Pancreas (tissue), 10 donors: ENCODE measurements around the gene BEGAIN. TPM values are rescaled to one million over a fixed set of nuclear protein-coding genes. Genes with fewer than 3 reads are reported as not detected.

Experiments used
- ATAC-seq, 4 donors: fragments of 200-7000 bp; cut with Tn5 transposase; one replicate each; pipeline versions ENCODE4 v1.8.0 to v1.9.1; 2020; ENCODE audit warnings: mild to moderate bottlenecking in 4 of 4, moderate library complexity in 4 of 4
- DNase-seq, 6 donors: peaks; one replicate each; pipeline ENCODE4 v3.0.0-alpha.2; 2020
- FAIRE-seq: peaks from 2 replicates; lab custom pipeline; 2012; peaks lifted over from hg19 to GRCh38; lab: Jason Lieb, UNC
- H3K27ac ChIP-seq, 4 donors: fragments of 200-600 bp; sonication (generic); 1 replicate in 3 of 4; 2 replicates in 1 of 4; pipeline versions ENCODE4 v1.5.0 to v1.8.0; 2020
- H3K27me3 ChIP-seq, 4 donors: fragments of 200-600 bp; one replicate each; pipeline ENCODE4 v1.8.0; 2021
- H3K36me3 ChIP-seq, 3 donors: fragments of 200-600 bp; sonication (generic) in 1 of 3; one replicate each; pipeline versions ENCODE4 v1.5.0 to v1.8.0; 2020 to 2021
- H3K4me1 ChIP-seq, 3 donors: fragments of 200-600 bp; one replicate each; pipeline ENCODE4 v1.8.0; 2021
- H3K4me3 ChIP-seq, 4 donors: fragments of 200-600 bp; sonication (generic) in 2 of 4; one replicate each; pipeline versions ENCODE4 v1.5.0 to v1.8.0; 2020 to 2021
- H3K9me3 ChIP-seq, 4 donors: fragments of 200-600 bp; one replicate each; pipeline ENCODE4 v1.8.0; 2021
- WGBS, 2 donors: extraction: QIAGEN DNeasy Blood & Tissue Kit; methylation state at CpG; one replicate each; pipeline ENCODE4 v1.1.7; 2013; 5-methylcytosine and 5-hydroxymethylcytosine counted together
- intact Hi-C, 3 donors: fragments of 100-400 bp; cut with DNase I; formaldehyde crosslinking; loops; one replicate each; pipeline versions ENCODE4 v1.11.1 to v1.14.2; 2022
- polyA plus RNA-seq, 2 donors: library from polyadenylated mRNA; stranded (reverse); fragments of 200-250 nt; gene quantifications; one replicate each; pipeline ENCODE4 v1.2.3, GENCODE V29; 2013
- total RNA-seq, 6 donors: library from RNA; stranded (reverse); fragmentation: NEBNext Ultra II Directional in 4 of 6; extraction: Animal tissue kit (Norgen Biotek cat#: 25700) in 4 of 6; gene quantifications; one replicate each; pipeline versions ENCODE4 v1.2.1 to v1.2.4, GENCODE V29; 2021 to 2023
- TF ChIP-seq, protein P1 (sequence below), 4 donors: fragments of 200-600 bp; sonication (generic) in 3 of 4; IDR thresholded peaks; one replicate each; pipeline versions ENCODE4 v1.5.0 to v1.8.0; 2021; ENCODE audit warnings: antibody characterized with exemption in 4 of 4
- donor health status: healthy with polysubstance abuse.
- donor health status: DM: no; HTN: no; CAD: no; lungs with moderate emphysema.
- donor health status: DM: no; HTN: no; CAD: no.
- donor health status: control.
- donor health status: control.
- donor health status: Bipolar disorder and iron deficiency.
- donor health status: DM: yes; HTN: yes; CAD: no.
- donor health status: DM: no; HTN: no; CAD: no.
- donor health status: DM: no; HTN: no; CAD: no.
- donor health status: DM: yes; HTN: yes; CAD: no.

BEGAIN gene
- total and polyA plus RNA-seq, 8 donors = 9.1 to 32.2 (median 15.4) TPM

DNA sequence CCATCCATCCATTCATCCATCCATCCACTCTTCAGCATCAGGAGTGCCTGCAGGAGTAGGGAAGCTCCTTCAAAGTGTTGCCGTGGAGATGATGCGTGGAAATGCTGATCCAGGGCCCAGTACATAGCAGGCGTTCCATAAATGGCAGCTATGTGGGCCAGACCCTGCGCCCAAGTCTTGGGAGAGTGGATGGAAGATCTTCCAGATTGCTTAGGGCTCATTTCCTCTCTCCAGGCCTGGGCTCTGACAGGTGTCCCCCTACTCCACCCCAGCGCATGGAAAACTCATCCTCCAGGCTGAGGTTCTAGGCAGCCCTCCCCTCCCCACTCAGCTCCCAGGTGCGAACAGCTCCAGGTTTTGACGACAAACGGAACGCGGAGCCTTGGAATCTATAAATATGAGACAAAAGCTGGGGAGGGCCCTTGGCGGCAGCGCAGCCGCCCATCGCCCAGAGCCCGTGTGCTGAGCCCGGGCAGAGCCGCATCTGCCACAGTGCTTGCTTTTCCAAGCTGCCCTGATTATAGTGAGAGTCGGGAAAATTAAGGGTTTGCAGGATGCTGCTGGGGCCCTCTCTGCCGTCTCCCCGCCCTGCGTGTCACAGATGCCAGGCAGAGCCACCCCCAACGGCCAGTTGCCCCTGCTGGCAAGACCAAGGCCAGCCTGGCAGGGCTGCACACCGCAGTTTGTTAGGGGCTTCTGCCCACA is 1.6 kb downstream of the BEGAIN start:
- ATAC-seq (no peak), DNase-seq (peak in 2 of 6 donors; percentile 42 to 69), FAIRE-seq (no peak)
- no peaks in the 10 kb centered on the region for H3K9me3 ChIP-seq
- H3K4me3 ChIP-seq = no peak overlapping the region
- no peaks in the 10 kb centered on the region for H3K27me3 ChIP-seq
- peaks cover 0 to 4% (median 0%) of the 10 kb centered on the region in 3 donors for H3K4me1 ChIP-seq
- H3K27ac ChIP-seq = no peak overlapping the region
- 90 to 91% methylated on average over 23 of the region's 23 CpGs for WGBS, 2 donors
- intact Hi-C loops = no loop called here
- H3K36me3 ChIP-seq = no peaks in the 10 kb centered on the region
- TF ChIP-seq, protein P1, sequence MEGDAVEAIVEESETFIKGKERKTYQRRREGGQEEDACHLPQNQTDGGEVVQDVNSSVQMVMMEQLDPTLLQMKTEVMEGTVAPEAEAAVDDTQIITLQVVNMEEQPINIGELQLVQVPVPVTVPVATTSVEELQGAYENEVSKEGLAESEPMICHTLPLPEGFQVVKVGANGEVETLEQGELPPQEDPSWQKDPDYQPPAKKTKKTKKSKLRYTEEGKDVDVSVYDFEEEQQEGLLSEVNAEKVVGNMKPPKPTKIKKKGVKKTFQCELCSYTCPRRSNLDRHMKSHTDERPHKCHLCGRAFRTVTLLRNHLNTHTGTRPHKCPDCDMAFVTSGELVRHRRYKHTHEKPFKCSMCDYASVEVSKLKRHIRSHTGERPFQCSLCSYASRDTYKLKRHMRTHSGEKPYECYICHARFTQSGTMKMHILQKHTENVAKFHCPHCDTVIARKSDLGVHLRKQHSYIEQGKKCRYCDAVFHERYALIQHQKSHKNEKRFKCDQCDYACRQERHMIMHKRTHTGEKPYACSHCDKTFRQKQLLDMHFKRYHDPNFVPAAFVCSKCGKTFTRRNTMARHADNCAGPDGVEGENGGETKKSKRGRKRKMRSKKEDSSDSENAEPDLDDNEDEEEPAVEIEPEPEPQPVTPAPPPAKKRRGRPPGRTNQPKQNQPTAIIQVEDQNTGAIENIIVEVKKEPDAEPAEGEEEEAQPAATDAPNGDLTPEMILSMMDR (IDR thresholded peaks at IDR 0.05) = no peak

DNA sequence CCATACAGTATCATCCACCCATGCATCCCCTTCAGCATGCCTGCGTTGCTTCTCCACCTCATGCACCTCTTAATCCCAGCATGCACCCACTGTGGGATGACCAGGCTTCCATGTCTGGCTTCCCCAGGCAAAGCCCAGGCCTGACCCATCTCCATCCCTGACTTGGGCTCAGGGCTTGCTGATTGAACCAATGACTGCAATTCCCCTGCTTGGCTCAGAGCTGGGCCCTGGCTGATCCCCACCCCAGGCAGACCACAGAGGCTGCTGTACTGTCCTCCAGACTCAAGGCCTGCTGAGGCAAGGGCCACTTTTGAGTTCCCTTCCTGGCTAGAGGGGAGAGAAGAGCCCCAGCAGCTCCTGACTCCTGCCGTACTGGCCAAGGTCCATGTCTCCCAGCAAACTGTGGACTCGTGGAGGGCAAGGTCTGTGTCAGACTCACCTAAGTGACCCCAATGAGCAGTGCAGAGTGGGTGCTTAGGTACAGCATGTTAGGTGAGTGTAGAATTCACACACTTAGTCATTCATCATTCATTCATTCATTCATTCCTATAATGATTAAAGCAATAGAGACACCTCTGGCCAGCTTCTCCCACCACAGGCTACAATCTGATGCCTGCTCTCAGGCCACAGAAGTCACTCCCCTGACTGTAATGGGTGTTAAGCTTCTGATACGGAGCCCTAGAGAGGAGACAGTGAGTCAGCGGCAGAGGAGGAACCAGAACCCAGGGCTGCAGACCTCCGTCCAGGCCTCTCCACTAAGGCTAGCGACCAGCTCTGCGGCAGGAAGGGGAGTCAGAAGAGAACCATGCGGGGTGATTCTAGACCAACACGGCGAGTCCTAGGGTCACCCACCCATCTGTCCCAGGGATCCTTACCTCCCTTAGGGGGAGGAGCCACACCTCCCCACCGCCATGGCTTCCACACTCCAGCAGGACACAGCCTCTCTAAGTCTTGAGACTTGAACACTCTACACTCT is 2.9 kb downstream of the BEGAIN start:
- no peak overlapping the region for H3K4me3 ChIP-seq
- FAIRE-seq (no peak), DNase-seq (peak in 2 of 6 donors; percentile 31 to 35), ATAC-seq (no peak)
- intact Hi-C loops = no loop called here
- no peak overlapping the region for H3K27ac ChIP-seq
- 88% methylated on average over 12 of the region's 12 CpGs for WGBS, 2 donors
- no peaks in the 10 kb centered on the region for H3K36me3 ChIP-seq
- H3K27me3 ChIP-seq = no peaks in the 10 kb centered on the region
- TF ChIP-seq, protein P1 (IDR thresholded peaks at IDR 0.05) = no peak
- peaks cover 0 to 4% (median 0%) of the 10 kb centered on the region in 3 donors for H3K4me1 ChIP-seq
- no peaks in the 10 kb centered on the region for H3K9me3 ChIP-seq

DNA sequence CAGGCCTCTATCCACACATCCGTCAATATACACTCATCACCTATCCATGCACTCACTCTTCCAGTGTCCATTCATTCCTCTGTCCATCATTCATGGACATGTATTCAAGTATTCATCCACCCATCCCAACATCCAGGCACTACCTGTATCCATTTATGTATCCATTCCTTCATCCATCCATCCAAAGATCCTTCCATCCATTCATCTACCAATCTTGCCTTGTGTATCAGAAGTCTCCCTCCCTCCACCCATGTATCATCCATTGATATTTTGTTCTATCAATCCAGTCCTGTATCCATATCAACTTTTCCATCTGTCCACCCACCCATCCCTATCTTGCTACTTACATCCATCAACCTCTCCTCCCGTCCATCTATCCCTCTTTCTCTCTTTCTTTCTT is 4.0 kb downstream of the BEGAIN start:
- Histone ChIP-seq H3K27ac (no peak overlapping the region), H3K9me3 (no peaks in the 10 kb centered on the region), H3K4me1 (peaks cover 0 to 4% (median 0%) of the 10 kb centered on the region in 3 donors), H3K4me3 (no peak overlapping the region), H3K36me3 (no peaks in the 10 kb centered on the region), H3K27me3 (no peaks in the 10 kb centered on the region)
- no peak for FAIRE-seq
- DNase-seq = no peak
- intact Hi-C loops = no loop called here
- ATAC-seq = no peak
- WGBS, 2 donors = 82 to 85% methylated on average over 2 of the region's 2 CpGs
- TF ChIP-seq, protein P1 (IDR thresholded peaks at IDR 0.05) = no peak

DNA sequence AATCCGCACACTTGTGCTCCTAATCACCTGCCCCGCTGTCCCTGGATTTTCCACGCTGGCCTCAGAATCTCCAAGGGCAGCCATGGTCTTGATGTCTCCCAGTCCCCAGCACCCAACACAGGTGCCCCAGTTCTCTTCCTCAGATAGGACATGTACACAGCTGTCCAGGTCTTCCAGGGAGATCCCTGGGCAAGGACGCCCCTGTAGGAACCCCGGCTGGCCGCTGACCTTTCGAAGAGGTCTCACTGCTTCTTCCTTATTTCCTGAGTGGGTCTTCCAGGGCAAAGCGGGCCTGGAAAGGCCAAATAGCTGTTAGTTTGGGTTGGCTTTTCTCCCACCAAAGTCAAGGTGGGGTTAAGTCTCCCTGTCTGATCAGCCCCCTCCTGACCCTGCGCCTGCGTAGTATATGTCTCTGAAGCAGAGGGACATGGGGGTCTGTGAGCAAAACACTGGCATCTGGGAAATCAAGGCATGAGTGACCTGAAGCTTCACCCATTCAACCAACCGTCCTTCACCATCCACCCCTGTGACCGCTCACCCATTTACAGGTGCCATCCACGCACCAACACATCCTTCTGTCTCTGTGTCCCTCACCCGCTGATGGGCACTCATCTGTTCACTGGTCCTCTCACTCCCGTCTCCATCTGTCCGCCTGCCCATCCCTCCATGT is 4.6 kb downstream of the BEGAIN start:
- FAIRE-seq (no peak), DNase-seq (peak in 1 of 6 donors; percentile 32), ATAC-seq (no peak)
- WGBS, 2 donors = 89 to 94% methylated on average over 16 of the region's 16 CpGs
- H3K9me3 ChIP-seq = no peaks in the 10 kb centered on the region
- no peak overlapping the region for H3K4me3 ChIP-seq
- H3K4me1 ChIP-seq = peaks cover 0 to 4% (median 0%) of the 10 kb centered on the region in 3 donors
- intact Hi-C loops = no loop called here
- no peaks in the 10 kb centered on the region for H3K27me3 ChIP-seq
- H3K27ac ChIP-seq = no peak overlapping the region
- TF ChIP-seq, protein P1 (IDR thresholded peaks at IDR 0.05) = no peak
- no peaks in the 10 kb centered on the region for H3K36me3 ChIP-seq
